ENCODE results near the gene JTB.

JTB gene

GRCh38 chr1:153953859-153954365 is 23.6 kb downstream of the JTB start:
- Histone ChIP-seq H3K36me3 (ENCODE audit: insufficient read depth, low read length) (peaks cover 6% of the 10 kb centered on the region), H3K9me3 (ENCODE audit: control insufficient read depth, insufficient read depth, low read length) (no peaks in the 10 kb centered on the region), H3K9ac (ENCODE audit: low read depth, low read length) (no peak overlapping the region), H3K4me1 (ENCODE audit: insufficient read depth, low read length) (0 out of 2 replicates have a peak, but pooled peaks cover 2% of the 10 kb centered on the region)

- no peaks in the 10 kb centered on the region for H3K9me3 ChIP-seq (ENCODE audit: control insufficient read depth, insufficient read depth, low read length)
- no peak overlapping the region for H3K9ac ChIP-seq (ENCODE audit: low read depth, low read length)
- H3K36me3 ChIP-seq (ENCODE audit: insufficient read depth, low read length): peaks cover 8% of the 10 kb centered on the region
- H3K4me1 ChIP-seq (ENCODE audit: insufficient read depth, low read length): no peaks in the 10 kb centered on the region
Observed at GRCh38 chr1:153951801-153952200, 25.7 kb downstream of the JTB start.

DNA sequence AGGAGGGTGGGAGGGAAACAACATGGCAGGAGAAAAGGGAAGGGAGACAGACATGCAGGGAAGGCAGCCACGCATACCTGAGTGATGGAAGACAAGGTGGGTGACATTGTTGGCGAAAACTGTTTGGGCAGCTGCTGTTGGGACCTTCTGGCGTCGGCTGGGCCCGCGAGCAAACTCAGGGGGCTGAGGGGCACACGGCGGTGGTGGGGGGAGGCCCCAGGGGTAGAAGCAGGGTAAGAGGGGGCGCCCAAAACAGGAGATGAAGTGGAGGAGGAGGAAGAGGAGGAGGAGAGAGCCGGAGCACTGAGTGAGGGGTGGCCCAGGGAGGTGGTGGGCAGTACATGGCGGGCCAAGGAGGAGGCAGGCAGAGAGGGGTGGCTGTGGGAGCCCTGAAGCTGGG is 26.3 kb downstream of the JTB start:
- Histone ChIP-seq H3K9ac (ENCODE audit: low read depth, low read length) (no peak overlapping the region), H3K9me3 (ENCODE audit: control insufficient read depth, insufficient read depth, low read length) (no peaks in the 10 kb centered on the region), H3K36me3 (ENCODE audit: insufficient read depth, low read length) (peaks cover 8% of the 10 kb centered on the region), H3K4me1 (ENCODE audit: insufficient read depth, low read length) (no peaks in the 10 kb centered on the region)

DNA sequence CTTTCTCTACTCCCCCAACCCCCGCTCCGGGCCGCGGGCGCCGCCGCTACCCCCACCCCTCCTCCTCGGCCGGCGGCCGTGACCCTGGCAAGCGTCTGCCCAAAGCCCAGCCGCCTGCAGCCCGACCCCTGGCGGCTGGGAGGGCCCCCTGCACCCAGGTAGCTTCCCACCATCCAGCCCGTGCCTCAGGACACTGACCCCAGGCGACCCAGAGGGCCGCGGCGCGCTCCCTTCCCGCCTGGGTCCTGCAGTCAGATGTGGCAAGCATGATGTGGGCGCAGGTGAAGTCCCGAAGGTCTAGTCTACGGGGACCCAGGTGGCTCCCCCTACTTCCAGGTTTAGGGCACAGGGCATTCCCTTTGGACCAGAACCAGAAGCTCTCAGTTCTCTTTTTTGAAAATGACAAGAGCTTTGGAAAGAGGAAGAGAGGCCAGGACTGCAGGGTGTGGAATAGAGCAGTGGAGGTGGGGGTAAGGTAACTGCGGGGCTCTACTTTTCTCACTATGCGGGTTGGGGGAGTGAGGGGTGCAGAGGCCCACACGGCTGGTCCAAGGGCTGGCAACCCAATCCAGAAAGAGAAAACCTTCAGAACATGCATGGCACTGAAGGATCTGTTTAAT is 30.7 kb downstream of the JTB start, which contains the start of gene DENND4B:
DENND4B (minus strand) TSS at position 97 of the 620 bp plus-strand sequence. CDS start 2,344 bp downstream, outside the sequence.
- H3K36me3 ChIP-seq (ENCODE audit: insufficient read depth, low read length): peaks cover 8% of the 10 kb centered on the region; the same call in 1 of the 2 replicates
- no peaks in the 10 kb centered on the region for H3K4me1 ChIP-seq (ENCODE audit: insufficient read depth, low read length)
- H3K9me3 ChIP-seq (ENCODE audit: control insufficient read depth, insufficient read depth, low read length): no peaks in the 10 kb centered on the region
- H3K9ac ChIP-seq (ENCODE audit: low read depth, low read length): peak within 1 kb of the TSS; percentile 56

DNA sequence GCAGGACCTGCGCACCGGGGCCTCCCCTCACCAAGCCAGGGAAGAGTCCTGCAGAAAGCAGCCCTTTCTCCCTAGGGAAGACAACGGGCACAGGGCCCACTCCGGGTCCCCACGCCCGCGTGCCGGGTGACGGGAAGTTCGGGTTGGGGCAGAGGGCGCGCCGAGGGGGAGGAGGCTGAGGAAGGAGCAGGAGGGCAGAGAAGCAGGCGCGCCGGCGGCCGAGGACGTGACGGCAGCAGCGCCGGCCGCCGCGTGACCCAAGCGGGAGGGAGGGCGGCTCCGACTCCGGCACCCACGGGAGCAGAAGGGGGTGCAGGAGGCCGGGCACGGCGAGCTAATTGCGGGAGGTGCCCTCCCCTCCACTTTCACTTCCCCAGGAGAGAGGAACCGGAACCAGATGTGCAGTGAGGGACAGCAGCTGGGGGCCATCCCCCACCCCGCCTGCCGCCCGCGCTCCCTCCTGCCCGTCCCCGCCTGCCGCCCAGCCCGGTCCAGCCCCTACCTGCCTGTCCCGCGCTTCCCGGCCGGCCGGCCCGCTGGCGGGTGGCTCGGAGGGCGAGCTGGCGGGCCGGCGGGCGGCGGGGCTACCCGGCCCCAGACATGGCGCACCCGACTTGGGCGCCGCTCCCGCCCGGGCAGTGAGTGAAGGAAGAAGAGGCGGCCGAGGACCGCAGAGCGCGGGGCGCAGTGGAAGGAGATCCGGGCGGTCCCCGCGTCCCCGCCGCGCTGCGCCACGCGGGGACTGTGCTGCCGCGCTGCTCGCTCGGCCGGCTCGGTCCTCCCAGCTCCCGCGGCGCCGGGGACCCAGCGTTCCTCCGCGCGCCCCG is 31.5 kb downstream of the JTB start:
- H3K36me3 ChIP-seq (ENCODE audit: insufficient read depth, low read length): peaks cover 9% of the 10 kb centered on the region
- peak overlapping the region; percentile 56 for H3K9ac ChIP-seq (ENCODE audit: low read depth, low read length)
- no peaks in the 10 kb centered on the region for H3K9me3 ChIP-seq (ENCODE audit: control insufficient read depth, insufficient read depth, low read length)
- H3K4me1 ChIP-seq (ENCODE audit: insufficient read depth, low read length): no peaks in the 10 kb centered on the region

- Histone ChIP-seq H3K9me3 (ENCODE audit: control insufficient read depth, insufficient read depth, low read length) (no peaks in the 10 kb centered on the region), H3K36me3 (ENCODE audit: insufficient read depth, low read length) (peaks cover 8% of the 10 kb centered on the region), H3K4me1 (ENCODE audit: insufficient read depth, low read length) (no peaks in the 10 kb centered on the region), H3K9ac (ENCODE audit: low read depth, low read length) (peak overlapping the region; percentile 56)
Observed at GRCh38 chr1:153945131-153945794, 32.2 kb downstream of the JTB start.

GRCh38 chr1:153944827-153945117 is 32.7 kb downstream of the JTB start:
- Histone ChIP-seq H3K36me3 (ENCODE audit: insufficient read depth, low read length) (peaks cover 10% of the 10 kb centered on the region), H3K9ac (ENCODE audit: low read depth, low read length) (peak overlapping the region; percentile 56; the same call in 1 of the 2 replicates), H3K9me3 (ENCODE audit: control insufficient read depth, insufficient read depth, low read length) (no peaks in the 10 kb centered on the region)

GRCh38 chr1:153944005-153944826 is 33.3 kb downstream of the JTB start:
- Histone ChIP-seq H3K4me1 (ENCODE audit: insufficient read depth, low read length) (no peaks in the 10 kb centered on the region), H3K36me3 (ENCODE audit: insufficient read depth, low read length) (peaks cover 10% of the 10 kb centered on the region), H3K9me3 (ENCODE audit: control insufficient read depth, insufficient read depth, low read length) (no peaks in the 10 kb centered on the region), H3K9ac (ENCODE audit: low read depth, low read length) (no peak overlapping the region)

More at GRCh38 chr1:153944827-153945117, 32.7 kb downstream of the JTB start:
- no peaks in the 10 kb centered on the region for H3K4me1 ChIP-seq (ENCODE audit: insufficient read depth, low read length)

GRCh38 chr1:153942766-153943549 is 34.5 kb downstream of the JTB start:
- H3K9ac ChIP-seq (ENCODE audit: low read depth, low read length): no peak overlapping the region

GRCh38 chr1:153941826-153942725 is 35.4 kb downstream of the JTB start:
- Histone ChIP-seq H3K9me3 (ENCODE audit: control insufficient read depth, insufficient read depth, low read length) (no peaks in the 10 kb centered on the region), H3K36me3 (ENCODE audit: insufficient read depth, low read length) (peaks cover 8% of the 10 kb centered on the region), H3K4me1 (ENCODE audit: insufficient read depth, low read length) (no peaks in the 10 kb centered on the region), H3K9ac (ENCODE audit: low read depth, low read length) (no peak overlapping the region)

More at GRCh38 chr1:153942766-153943549, 34.5 kb downstream of the JTB start:
- no peaks in the 10 kb centered on the region for H3K9me3 ChIP-seq (ENCODE audit: control insufficient read depth, insufficient read depth, low read length)
- peaks cover 8% of the 10 kb centered on the region for H3K36me3 ChIP-seq (ENCODE audit: insufficient read depth, low read length)
- H3K4me1 ChIP-seq (ENCODE audit: insufficient read depth, low read length): no peaks in the 10 kb centered on the region

DNA sequence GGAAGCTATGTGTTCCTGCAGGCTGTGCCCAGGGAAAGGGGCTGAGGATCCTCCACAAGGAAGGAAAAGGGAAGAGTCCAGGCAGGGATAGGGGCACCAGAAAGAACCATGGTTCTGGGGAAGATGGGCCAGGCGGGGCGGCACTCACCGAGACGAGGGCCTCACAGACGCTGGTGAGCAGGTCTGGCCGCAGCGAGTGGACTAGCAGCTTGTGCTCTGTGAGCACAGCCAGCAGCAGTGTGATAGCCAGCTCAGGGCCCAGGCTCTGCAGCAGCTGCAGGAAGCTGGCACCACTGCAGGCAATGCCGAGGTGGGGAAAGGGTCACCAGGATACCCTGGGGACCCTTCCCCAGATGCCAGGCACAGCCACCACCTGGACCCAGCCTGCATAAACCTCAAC is 36.7 kb downstream of the JTB start:
- no peaks in the 10 kb centered on the region for H3K4me1 ChIP-seq (ENCODE audit: insufficient read depth, low read length)
- no peaks in the 10 kb centered on the region for H3K9me3 ChIP-seq (ENCODE audit: control insufficient read depth, insufficient read depth, low read length)
- no peak overlapping the region for H3K9ac ChIP-seq (ENCODE audit: low read depth, low read length)
- H3K36me3 ChIP-seq (ENCODE audit: insufficient read depth, low read length): peaks cover 8% of the 10 kb centered on the region

DNA sequence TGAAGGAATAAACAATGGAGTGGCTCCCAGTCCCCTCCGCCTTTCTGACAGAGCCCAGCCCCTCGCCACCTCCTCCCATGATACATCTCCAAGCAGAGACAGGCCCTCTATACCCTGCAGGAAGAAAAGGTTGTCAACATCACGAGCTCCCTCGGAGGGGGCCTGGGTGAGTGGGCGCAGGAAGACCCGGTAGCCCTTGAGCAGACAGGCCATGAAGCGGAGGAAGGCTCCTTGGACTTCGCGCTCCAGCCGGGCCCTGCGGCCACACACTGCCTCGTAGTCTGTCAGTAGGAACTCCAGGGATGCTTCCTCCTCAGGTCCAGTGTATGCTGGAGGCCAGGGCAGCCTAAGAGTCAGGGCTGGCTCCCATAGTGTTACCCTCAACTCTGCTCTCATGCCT is 38.0 kb downstream of the JTB start:
- Histone ChIP-seq H3K9me3 (ENCODE audit: control insufficient read depth, insufficient read depth, low read length) (no peaks in the 10 kb centered on the region), H3K4me1 (ENCODE audit: insufficient read depth, low read length) (no peaks in the 10 kb centered on the region), H3K36me3 (ENCODE audit: insufficient read depth, low read length) (peaks cover 8% of the 10 kb centered on the region), H3K9ac (ENCODE audit: low read depth, low read length) (no peak overlapping the region)

Measured in ES-I3 (cell line).